ENCODE data around the gene CBARP.
"Not testable (repeated sequence)": the region's sequence is repeated elsewhere in the genome, so short reads cannot be mapped to it uniquely, and the experiment has no call there.

Gene CBARP

GRCh38 chr19:1206864-1207450, 30.8 kb downstream of the CBARP start:
- peak; percentile 33 to 54 for DNase-seq

GRCh38 chr19:1206150-1206863, 31.5 kb downstream of the CBARP start:
- DNase-seq: peak in 1 of 2 experiments; percentile 23

- DNase-seq: peak; percentile 99 to 100
These were observed 32.4 kb downstream of the CBARP start, which contains the start of gene STK11 for GRCh38 chr19:1205114-1206099. Gene STK11 (plus strand): TSS chr19:1205778. CDS start chr19:1206914, 1,136 bp downstream.

- not testable (repeated sequence) for DNase-seq
These were observed 37.2 kb downstream of the CBARP start for GRCh38 chr19:1200614-1201013.

GRCh38 chr19:1199531-1199930, 38.3 kb downstream of the CBARP start:
- no peak for DNase-seq

- DNase-seq: peak; percentile 59 to 69
These were observed 48.4 kb downstream of the CBARP start for GRCh38 chr19:1189419-1189818.

- DNase-seq: no peak
These were observed 54.1 kb downstream of the CBARP start for GRCh38 chr19:1183543-1184172.

- no peak for DNase-seq
These were observed 55.1 kb downstream of the CBARP start for GRCh38 chr19:1182727-1183126.

GRCh38 chr19:1182068-1182467, 55.7 kb downstream of the CBARP start:
- no peak for DNase-seq

GRCh38 chr19:1181606-1182005, 56.2 kb downstream of the CBARP start:
- no peak for DNase-seq
